ENCODE results near the gene UBR4. TPM values are rescaled to one million over a fixed set of nuclear protein-coding genes. Genes with fewer than 3 reads are reported as not detected.

UBR4 gene
- total RNA-seq, 1 donor = 136 TPM

DNA sequence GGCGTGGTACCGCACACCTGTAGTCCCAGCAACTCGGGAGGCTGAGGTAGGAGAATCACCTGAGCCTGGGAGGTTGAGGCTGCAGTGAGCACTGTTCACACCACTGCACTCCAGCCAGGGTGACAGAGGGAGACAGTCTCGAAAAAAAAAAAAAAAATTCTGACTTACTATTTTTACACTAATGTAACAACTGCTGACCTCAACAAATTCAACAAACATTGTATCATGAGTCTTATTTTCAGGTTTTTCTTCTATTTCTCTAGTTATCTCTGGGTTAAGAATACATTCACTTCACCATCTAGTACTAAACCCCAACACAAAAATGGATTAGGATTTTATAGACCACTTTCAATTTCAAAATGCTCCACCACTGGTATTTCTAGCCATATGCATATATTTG, 72.9 kb downstream of the UBR4 start:
- H3K4me3 ChIP-seq (ENCODE audit: low read depth, low read length) = no peak overlapping the region
- no peak for DNase-seq (ENCODE audit: low read depth)
- TF ChIP-seq, protein P1, sequence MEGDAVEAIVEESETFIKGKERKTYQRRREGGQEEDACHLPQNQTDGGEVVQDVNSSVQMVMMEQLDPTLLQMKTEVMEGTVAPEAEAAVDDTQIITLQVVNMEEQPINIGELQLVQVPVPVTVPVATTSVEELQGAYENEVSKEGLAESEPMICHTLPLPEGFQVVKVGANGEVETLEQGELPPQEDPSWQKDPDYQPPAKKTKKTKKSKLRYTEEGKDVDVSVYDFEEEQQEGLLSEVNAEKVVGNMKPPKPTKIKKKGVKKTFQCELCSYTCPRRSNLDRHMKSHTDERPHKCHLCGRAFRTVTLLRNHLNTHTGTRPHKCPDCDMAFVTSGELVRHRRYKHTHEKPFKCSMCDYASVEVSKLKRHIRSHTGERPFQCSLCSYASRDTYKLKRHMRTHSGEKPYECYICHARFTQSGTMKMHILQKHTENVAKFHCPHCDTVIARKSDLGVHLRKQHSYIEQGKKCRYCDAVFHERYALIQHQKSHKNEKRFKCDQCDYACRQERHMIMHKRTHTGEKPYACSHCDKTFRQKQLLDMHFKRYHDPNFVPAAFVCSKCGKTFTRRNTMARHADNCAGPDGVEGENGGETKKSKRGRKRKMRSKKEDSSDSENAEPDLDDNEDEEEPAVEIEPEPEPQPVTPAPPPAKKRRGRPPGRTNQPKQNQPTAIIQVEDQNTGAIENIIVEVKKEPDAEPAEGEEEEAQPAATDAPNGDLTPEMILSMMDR (IDR thresholded peaks at IDR 0.05; ENCODE audit: insufficient read depth, low read length) = no peak

DNA sequence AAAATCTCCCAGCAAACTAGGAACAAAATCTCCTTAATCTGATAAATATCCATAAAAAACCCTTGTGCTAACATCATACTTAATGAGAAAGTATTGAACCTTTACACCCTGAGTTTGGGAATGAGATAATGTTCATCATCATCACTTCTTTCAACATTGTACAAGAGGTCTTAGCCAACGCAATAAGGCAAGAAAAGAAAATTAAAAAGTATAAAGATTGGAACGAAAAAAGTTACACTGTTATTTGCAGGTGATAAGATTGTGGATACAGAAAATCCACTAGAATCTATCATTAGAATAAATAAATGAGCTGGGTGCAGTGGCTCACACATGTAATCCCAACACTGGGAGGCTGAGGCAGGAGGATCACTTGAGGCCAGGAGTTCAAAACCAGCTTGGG, 76.7 kb downstream of the UBR4 start:
- TF ChIP-seq, protein P1 (IDR thresholded peaks at IDR 0.05; ENCODE audit: insufficient read depth, low read length) = no peak
- DNase-seq (ENCODE audit: low read depth) = no peak
- H3K4me3 ChIP-seq (ENCODE audit: low read depth, low read length) = no peak overlapping the region

DNA sequence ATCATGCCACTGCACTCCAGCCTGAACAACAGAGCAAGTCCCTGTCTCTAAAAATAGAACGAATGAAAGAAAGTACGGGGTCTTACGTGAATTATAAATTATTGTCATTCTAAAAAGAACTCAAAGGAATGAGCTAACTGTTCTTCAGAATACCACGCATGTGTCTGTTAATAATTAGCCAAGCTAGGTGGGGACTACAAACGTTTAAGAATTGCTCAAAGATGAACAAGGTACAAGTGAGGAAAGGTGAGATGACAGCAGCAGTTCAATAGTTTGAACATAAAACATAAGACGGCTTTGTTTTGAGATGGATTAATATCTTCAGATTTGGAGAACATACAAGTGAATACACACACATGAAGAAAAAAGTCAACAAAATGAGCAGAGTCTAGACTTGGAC, 79.6 kb downstream of the UBR4 start:
- H3K4me3 ChIP-seq (ENCODE audit: low read depth, low read length) = no peak overlapping the region
- no peak for DNase-seq (ENCODE audit: low read depth)
- TF ChIP-seq, protein P1 (IDR thresholded peaks at IDR 0.05; ENCODE audit: insufficient read depth, low read length) = no peak

DNA sequence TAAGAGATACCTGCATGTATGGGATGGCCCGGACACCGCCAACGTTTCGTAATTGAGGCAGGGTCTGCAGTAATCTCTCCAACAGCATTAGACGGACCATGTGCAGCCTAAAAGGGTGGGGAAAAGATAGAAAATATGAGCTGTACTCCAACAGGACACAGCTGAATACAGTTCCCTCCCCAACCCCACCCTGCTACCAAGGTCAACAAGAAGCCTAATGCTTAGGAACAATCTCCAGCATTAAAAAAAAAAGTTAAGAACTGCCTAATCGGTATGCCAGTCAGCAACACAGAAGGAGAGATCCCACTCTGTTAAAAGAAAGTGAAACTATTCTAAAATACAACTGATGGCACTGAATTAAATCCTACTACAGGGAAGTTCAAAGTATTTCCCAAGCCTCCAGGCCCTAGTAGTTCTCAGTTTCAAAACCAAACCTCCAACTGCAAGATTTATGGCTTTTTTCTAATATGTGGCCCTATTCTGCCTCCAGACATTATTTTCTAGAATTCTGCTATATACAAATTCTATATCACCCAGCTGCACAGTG, 81.0 kb downstream of the UBR4 start:
- no peak overlapping the region for H3K4me3 ChIP-seq (ENCODE audit: low read depth, low read length)
- TF ChIP-seq, protein P1 (IDR thresholded peaks at IDR 0.05; ENCODE audit: insufficient read depth, low read length) = no peak
- DNase-seq (ENCODE audit: low read depth) = no peak

DNA sequence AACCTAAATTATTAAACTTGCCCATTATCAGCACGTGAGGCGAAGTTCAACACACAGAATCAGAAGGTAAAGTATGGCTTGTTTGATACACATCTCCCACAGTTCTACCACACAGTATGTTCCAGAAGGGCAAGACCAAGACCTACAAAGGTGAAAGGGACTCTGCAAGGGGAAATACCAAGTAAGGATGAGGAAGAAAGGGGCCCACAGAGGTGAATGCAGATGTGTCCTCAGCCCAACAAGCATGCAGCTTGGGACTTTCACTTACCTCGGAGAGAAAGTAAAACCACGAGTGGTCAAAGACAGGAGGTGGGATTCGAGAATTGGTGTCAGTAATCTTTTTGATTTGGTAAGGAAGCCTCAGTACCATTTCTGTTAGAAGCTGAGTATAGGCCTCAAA, 85.8 kb downstream of the UBR4 start:
- H3K4me3 ChIP-seq (ENCODE audit: low read depth, low read length) = no peak overlapping the region
- TF ChIP-seq, protein P1 (IDR thresholded peaks at IDR 0.05; ENCODE audit: insufficient read depth, low read length) = no peak
- DNase-seq (ENCODE audit: low read depth) = no peak

DNA sequence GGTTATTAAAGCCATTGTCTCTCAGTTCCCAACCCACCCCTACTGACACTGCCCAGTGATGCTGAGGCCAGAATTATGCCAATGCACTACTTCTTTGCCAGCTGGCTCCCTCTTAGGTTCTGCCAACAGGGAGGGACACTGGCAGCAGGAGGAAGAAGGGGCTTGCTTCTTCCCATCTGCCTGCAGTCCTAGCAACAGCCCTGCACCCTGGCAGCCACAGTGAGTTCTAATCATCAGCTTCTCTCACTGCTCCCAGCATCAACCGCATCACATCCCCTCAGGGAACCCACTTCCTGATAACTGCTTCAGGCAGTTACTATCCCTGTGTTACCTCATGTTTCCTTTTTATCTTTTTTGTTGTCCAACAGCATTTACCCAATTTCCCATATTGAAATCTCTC, 86.2 kb downstream of the UBR4 start:
- TF ChIP-seq, protein P1 (IDR thresholded peaks at IDR 0.05; ENCODE audit: insufficient read depth, low read length) = no peak
- DNase-seq (ENCODE audit: low read depth) = peak; percentile 10
- no peak overlapping the region for H3K4me3 ChIP-seq (ENCODE audit: low read depth, low read length)

DNA sequence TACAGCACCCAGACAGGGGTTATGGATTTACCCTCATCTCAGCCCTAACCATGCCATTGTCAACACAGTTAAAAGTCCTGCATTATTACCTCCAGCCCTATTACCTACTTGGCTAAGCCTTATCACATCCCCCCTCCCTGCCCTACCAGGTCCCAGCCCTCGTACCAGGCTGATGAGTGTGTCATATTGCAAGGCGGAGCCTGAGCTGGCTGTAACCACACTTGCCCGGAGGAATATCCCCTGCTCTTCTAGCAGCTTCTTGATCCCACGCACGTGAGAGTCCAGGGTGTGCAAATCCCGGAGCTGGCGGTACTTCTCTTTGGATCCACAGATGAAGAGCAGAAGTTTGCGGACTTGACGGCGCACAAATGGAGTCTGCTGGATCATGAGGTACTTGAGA, 87.4 kb downstream of the UBR4 start:
- peak; percentile 3 for DNase-seq (ENCODE audit: low read depth)
- TF ChIP-seq, protein P1 (IDR thresholded peaks at IDR 0.05; ENCODE audit: insufficient read depth, low read length) = no peak
- H3K4me3 ChIP-seq (ENCODE audit: low read depth, low read length) = no peak overlapping the region

Measured in fibroblast of the aortic adventitia (primary cell).